ENCODE data around the gene STT3B.

STT3B gene

GRCh38 chr3:31532587-31533168 lies at the start of gene STT3B:
Gene STT3B (plus strand): TSS chr3:31532925. CDS start chr3:31532999, 74 bp downstream.
- H3K9ac ChIP-seq (ENCODE audit: low read length), result peak within 1 kb of the TSS; percentile 75
- H3K4me1 ChIP-seq (ENCODE audit: control insufficient read depth, insufficient read depth, low read length), result peaks cover 19% of the 10 kb centered on the region
- no peaks in the 10 kb centered on the region for H3K36me3 ChIP-seq (ENCODE audit: control insufficient read depth, insufficient read depth, low read length)
- H3K4me3 ChIP-seq (ENCODE audit: low read length), result peak within 1 kb of the TSS; percentile 56
- H3K27me3 ChIP-seq (ENCODE audit: control insufficient read depth, insufficient read depth, low read length), result no peaks in the 10 kb centered on the region
- H3K9me3 ChIP-seq (ENCODE audit: control insufficient read depth, low read length), result no peaks in the 10 kb centered on the region

- no peaks in the 10 kb centered on the region for H3K4me1 ChIP-seq (ENCODE audit: control insufficient read depth, insufficient read depth, low read length)
- H3K27me3 ChIP-seq (ENCODE audit: control insufficient read depth, insufficient read depth, low read length), result no peaks in the 10 kb centered on the region
Measured at GRCh38 chr3:31483776-31484175, 48.9 kb upstream of the STT3B start.

GRCh38 chr3:31485196-31485595 lies 47.5 kb upstream of the STT3B start:
- no peaks in the 10 kb centered on the region for H3K9me3 ChIP-seq (ENCODE audit: control insufficient read depth, low read length)
- no peaks in the 10 kb centered on the region for H3K4me1 ChIP-seq (ENCODE audit: control insufficient read depth, insufficient read depth, low read length)
- no peaks in the 10 kb centered on the region for H3K36me3 ChIP-seq (ENCODE audit: control insufficient read depth, insufficient read depth, low read length)
- no peaks in the 10 kb centered on the region for H3K27me3 ChIP-seq (ENCODE audit: control insufficient read depth, insufficient read depth, low read length)
- H3K9ac ChIP-seq (ENCODE audit: low read length), result no peak overlapping the region
- H3K4me3 ChIP-seq (ENCODE audit: low read length), result no peak overlapping the region

More at GRCh38 chr3:31483776-31484175, 48.9 kb upstream of the STT3B start:
- no peak overlapping the region for H3K9ac ChIP-seq (ENCODE audit: low read length)
- H3K9me3 ChIP-seq (ENCODE audit: control insufficient read depth, low read length), result no peaks in the 10 kb centered on the region
- no peak overlapping the region for H3K4me3 ChIP-seq (ENCODE audit: low read length)
- H3K36me3 ChIP-seq (ENCODE audit: control insufficient read depth, insufficient read depth, low read length), result no peaks in the 10 kb centered on the region

- Histone ChIP-seq H3K9me3 (ENCODE audit: control insufficient read depth, low read length) (no peaks in the 10 kb centered on the region), H3K9ac (ENCODE audit: low read length) (no peak overlapping the region), H3K4me3 (ENCODE audit: low read length) (no peak overlapping the region), H3K4me1 (ENCODE audit: control insufficient read depth, insufficient read depth, low read length) (no peaks in the 10 kb centered on the region), H3K36me3 (ENCODE audit: control insufficient read depth, insufficient read depth, low read length) (no peaks in the 10 kb centered on the region), H3K27me3 (ENCODE audit: control insufficient read depth, insufficient read depth, low read length) (no peaks in the 10 kb centered on the region)
Measured at GRCh38 chr3:31486865-31487533, 45.7 kb upstream of the STT3B start.

- H3K27me3 ChIP-seq (ENCODE audit: control insufficient read depth, insufficient read depth, low read length), result no peaks in the 10 kb centered on the region
- H3K9ac ChIP-seq (ENCODE audit: low read length), result no peak overlapping the region
- H3K4me1 ChIP-seq (ENCODE audit: control insufficient read depth, insufficient read depth, low read length), result no peaks in the 10 kb centered on the region
- no peaks in the 10 kb centered on the region for H3K9me3 ChIP-seq (ENCODE audit: control insufficient read depth, low read length)
- H3K4me3 ChIP-seq (ENCODE audit: low read length), result no peak overlapping the region
- H3K36me3 ChIP-seq (ENCODE audit: control insufficient read depth, insufficient read depth, low read length), result no peaks in the 10 kb centered on the region
Measured at GRCh38 chr3:31488475-31489017, 44.2 kb upstream of the STT3B start.

GRCh38 chr3:31490502-31490901 lies 42.2 kb upstream of the STT3B start:
- H3K27me3 ChIP-seq (ENCODE audit: control insufficient read depth, insufficient read depth, low read length), result no peaks in the 10 kb centered on the region
- no peaks in the 10 kb centered on the region for H3K9me3 ChIP-seq (ENCODE audit: control insufficient read depth, low read length)
- H3K4me1 ChIP-seq (ENCODE audit: control insufficient read depth, insufficient read depth, low read length), result no peaks in the 10 kb centered on the region
- no peak overlapping the region for H3K9ac ChIP-seq (ENCODE audit: low read length)
- H3K36me3 ChIP-seq (ENCODE audit: control insufficient read depth, insufficient read depth, low read length), result no peaks in the 10 kb centered on the region
- H3K4me3 ChIP-seq (ENCODE audit: low read length), result no peak overlapping the region

GRCh38 chr3:31491660-31492059 lies 41.1 kb upstream of the STT3B start:
- Histone ChIP-seq H3K27me3 (ENCODE audit: control insufficient read depth, insufficient read depth, low read length) (no peaks in the 10 kb centered on the region), H3K36me3 (ENCODE audit: control insufficient read depth, insufficient read depth, low read length) (no peaks in the 10 kb centered on the region), H3K9me3 (ENCODE audit: control insufficient read depth, low read length) (no peaks in the 10 kb centered on the region), H3K4me3 (ENCODE audit: low read length) (no peak overlapping the region), H3K9ac (ENCODE audit: low read length) (no peak overlapping the region), H3K4me1 (ENCODE audit: control insufficient read depth, insufficient read depth, low read length) (no peaks in the 10 kb centered on the region)

GRCh38 chr3:31493149-31493548 lies 39.6 kb upstream of the STT3B start:
- H3K9ac ChIP-seq (ENCODE audit: low read length), result no peak overlapping the region

GRCh38 chr3:31495971-31496665 lies 36.6 kb upstream of the STT3B start:
- no peaks in the 10 kb centered on the region for H3K36me3 ChIP-seq (ENCODE audit: control insufficient read depth, insufficient read depth, low read length)
- H3K9ac ChIP-seq (ENCODE audit: low read length), result no peak overlapping the region
- H3K4me3 ChIP-seq (ENCODE audit: low read length), result no peak overlapping the region
- no peaks in the 10 kb centered on the region for H3K9me3 ChIP-seq (ENCODE audit: control insufficient read depth, low read length)
- H3K27me3 ChIP-seq (ENCODE audit: control insufficient read depth, insufficient read depth, low read length), result no peaks in the 10 kb centered on the region
- H3K4me1 ChIP-seq (ENCODE audit: control insufficient read depth, insufficient read depth, low read length), result no peaks in the 10 kb centered on the region

More at GRCh38 chr3:31493149-31493548, 39.6 kb upstream of the STT3B start:
- H3K9me3 ChIP-seq (ENCODE audit: control insufficient read depth, low read length), result no peaks in the 10 kb centered on the region
- no peaks in the 10 kb centered on the region for H3K27me3 ChIP-seq (ENCODE audit: control insufficient read depth, insufficient read depth, low read length)
- no peaks in the 10 kb centered on the region for H3K4me1 ChIP-seq (ENCODE audit: control insufficient read depth, insufficient read depth, low read length)
- H3K4me3 ChIP-seq (ENCODE audit: low read length), result no peak overlapping the region
- no peaks in the 10 kb centered on the region for H3K36me3 ChIP-seq (ENCODE audit: control insufficient read depth, insufficient read depth, low read length)

GRCh38 chr3:31498791-31499190 lies 33.9 kb upstream of the STT3B start:
- Histone ChIP-seq H3K9me3 (ENCODE audit: control insufficient read depth, low read length) (no peaks in the 10 kb centered on the region), H3K4me1 (ENCODE audit: control insufficient read depth, insufficient read depth, low read length) (no peaks in the 10 kb centered on the region), H3K4me3 (ENCODE audit: low read length) (no peak overlapping the region), H3K9ac (ENCODE audit: low read length) (no peak overlapping the region), H3K27me3 (ENCODE audit: control insufficient read depth, insufficient read depth, low read length) (no peaks in the 10 kb centered on the region), H3K36me3 (ENCODE audit: control insufficient read depth, insufficient read depth, low read length) (no peaks in the 10 kb centered on the region)

- H3K36me3 ChIP-seq (ENCODE audit: control insufficient read depth, insufficient read depth, low read length), result no peaks in the 10 kb centered on the region
- no peak overlapping the region for H3K9ac ChIP-seq (ENCODE audit: low read length)
- H3K4me1 ChIP-seq (ENCODE audit: control insufficient read depth, insufficient read depth, low read length), result no peaks in the 10 kb centered on the region
- H3K27me3 ChIP-seq (ENCODE audit: control insufficient read depth, insufficient read depth, low read length), result no peaks in the 10 kb centered on the region
- no peaks in the 10 kb centered on the region for H3K9me3 ChIP-seq (ENCODE audit: control insufficient read depth, low read length)
- H3K4me3 ChIP-seq (ENCODE audit: low read length), result no peak overlapping the region
Measured at GRCh38 chr3:31499281-31499680, 33.4 kb upstream of the STT3B start.

GRCh38 chr3:31502803-31503221 lies 29.9 kb upstream of the STT3B start:
- Histone ChIP-seq H3K9me3 (ENCODE audit: control insufficient read depth, low read length) (no peaks in the 10 kb centered on the region), H3K9ac (ENCODE audit: low read length) (no peak overlapping the region), H3K4me3 (ENCODE audit: low read length) (no peak overlapping the region), H3K4me1 (ENCODE audit: control insufficient read depth, insufficient read depth, low read length) (no peaks in the 10 kb centered on the region), H3K36me3 (ENCODE audit: control insufficient read depth, insufficient read depth, low read length) (no peaks in the 10 kb centered on the region), H3K27me3 (ENCODE audit: control insufficient read depth, insufficient read depth, low read length) (no peaks in the 10 kb centered on the region)

Measured in mucosa of stomach (tissue), 1 donor.